Fibroblast of the conjunctiva (primary cell): ENCODE measurements around the gene ODF2L.

Experiments used
- DNase-seq: peaks from one replicate; pipeline ENCODE4 v3.0.0-alpha.2; 2010; ENCODE audit warnings: low read depth

Gene ODF2L

DNA sequence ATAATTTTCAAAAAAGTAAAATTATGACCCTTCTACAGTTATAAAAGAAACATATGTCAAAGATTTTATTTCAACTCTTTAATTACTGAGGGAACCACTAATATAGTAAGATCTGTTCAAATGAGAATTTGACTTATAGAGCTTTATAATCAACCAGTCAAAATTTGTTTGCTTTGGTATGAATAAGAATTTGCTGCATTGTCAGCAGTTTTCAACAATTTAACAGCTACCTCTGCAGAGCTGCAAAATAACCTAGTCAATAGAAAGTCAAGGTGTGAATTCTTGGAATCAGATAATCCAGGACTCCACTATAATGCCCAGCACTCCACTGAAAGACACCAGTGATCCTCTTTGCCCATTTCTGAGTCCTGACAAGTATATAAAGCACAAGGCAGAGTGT, 78.2 kb downstream of the ODF2L start:
- no peak for DNase-seq

DNA sequence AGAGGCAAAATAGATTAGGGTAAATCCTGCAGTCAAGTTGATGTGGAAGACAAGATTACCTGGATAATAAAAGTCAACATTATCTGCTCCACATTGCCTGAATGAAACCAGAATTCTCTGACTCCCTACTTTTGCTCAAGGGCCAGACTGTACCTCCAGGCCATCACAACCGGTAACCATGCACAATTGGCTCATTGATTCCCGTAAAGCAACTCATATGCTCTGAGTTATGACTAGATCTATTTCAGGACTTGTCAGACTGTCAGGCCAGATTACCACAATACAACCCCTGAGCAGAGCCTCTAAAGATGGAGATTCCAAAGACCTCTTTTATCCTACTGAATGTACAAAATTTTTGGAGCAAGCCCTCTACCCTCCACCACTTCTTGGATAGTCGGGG, 90.4 kb downstream of the ODF2L start:
- DNase-seq = no peak

DNA sequence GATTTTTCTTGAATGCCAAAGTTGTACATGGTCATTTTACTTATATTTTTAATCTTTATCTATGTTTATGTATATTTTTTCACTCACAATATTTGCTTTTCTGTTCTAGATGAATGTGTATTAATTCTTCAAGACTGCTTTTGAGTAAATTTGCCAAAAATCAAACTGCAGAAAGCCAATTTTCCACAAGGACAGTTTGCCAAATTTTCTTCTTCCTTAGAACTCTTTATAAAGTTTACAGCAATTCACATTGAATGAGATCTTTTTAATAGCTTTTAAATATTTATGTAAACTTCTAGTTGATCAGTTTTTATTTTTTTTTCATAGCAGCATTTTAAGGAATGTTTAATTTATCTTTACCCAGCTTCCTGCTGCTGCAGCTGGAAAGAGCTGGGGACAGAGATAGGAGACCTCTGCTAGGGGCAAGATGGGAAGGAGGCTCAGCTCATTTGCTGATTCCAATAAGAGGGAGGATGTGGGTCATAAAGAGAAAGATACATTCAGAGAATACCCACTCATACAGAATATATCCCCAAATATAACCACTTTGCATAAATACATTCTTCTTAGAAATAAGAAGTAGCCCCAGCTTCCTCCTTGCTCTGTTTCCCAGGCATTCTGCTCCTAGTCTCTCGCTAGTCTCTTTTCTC, 93.0 kb downstream of the ODF2L start:
- DNase-seq = no peak
